PC-9 (cell line): ENCODE measurements around the gene GHR.

Source experiments
- CTCF ChIP-seq: fragments of 200-600 bp; sonication (generic); conservative IDR thresholded peaks from 2 replicates; pipeline ENCODE4 v1.6.1; 2017; ENCODE audit warnings: mixed run types, antibody characterized with exemption, mild to moderate bottlenecking, moderate library complexity
- EZH2 ChIP-seq: fragments of 200-600 bp; sonication (generic); IDR thresholded peaks from 2 replicates; pipeline ENCODE4 v1.8.0; 2017; ENCODE audit warnings: antibody characterized with exemption, low read depth

GRCh38 chr5:42518595-42519221, 95.5 kb downstream of the GHR start:
- no peak for TF ChIP-seq CTCF
- no peak for TF ChIP-seq EZH2
